HEK293T (cell line): ENCODE results near the gene PQBP1.

Experiments
- CTCF ChIA-PET: fragments of 350-600 bp; formaldehyde crosslinking; extraction: SDS; loops from one replicate; lab custom pipeline; 2021; ENCODE audit warnings: antibody characterized with exemption, inconsistent platforms; lab: Yijun Ruan, JAX
- POLR2A ChIA-PET: fragments of 350-600 bp; formaldehyde crosslinking; extraction: SDS; loops from one replicate; lab custom pipeline; 2020; ENCODE audit warnings: antibody characterized with exemption, inconsistent platforms; lab: Yijun Ruan, JAX
- DNase-seq: peaks from one replicate; pipeline ENCODE4 v3.0.0; 2012; ENCODE audit warnings: mixed read lengths; ENCODE audit errors: extremely low spot score
- ARNT ChIP-seq: fragments of 450-650 bp; IDR thresholded peaks from 2 replicates; pipeline ENCODE4 v1.6.1; 2017; ENCODE audit warnings: mild to moderate bottlenecking
- BHLHE40 ChIP-seq: fragments of 450-650 bp; IDR thresholded peaks from 2 replicates; pipeline ENCODE4 v1.6.1; 2016; ENCODE audit warnings: mild to moderate bottlenecking, moderate library complexity, borderline replicate concordance
- CTBP1 ChIP-seq: fragments of 450-650 bp; IDR thresholded peaks from 2 replicates; pipeline ENCODE4 v1.6.1; 2016; ENCODE audit warnings: borderline replicate concordance
- ELF4 ChIP-seq: fragments of 450-650 bp; IDR thresholded peaks from 2 replicates; pipeline ENCODE4 v1.6.1; 2017; ENCODE audit warnings: antibody characterized with exemption
- FOXA1 ChIP-seq: fragments of 450-650 bp; IDR thresholded peaks from 2 replicates; pipeline ENCODE4 v1.6.1; 2016; ENCODE audit warnings: mild to moderate bottlenecking
- FOXK2 ChIP-seq: fragments of 450-650 bp; IDR thresholded peaks from 2 replicates; pipeline ENCODE4 v1.6.1; 2016; ENCODE audit warnings: mild to moderate bottlenecking
- FOXM1 ChIP-seq: fragments of 450-650 bp; IDR thresholded peaks from 2 replicates; pipeline ENCODE4 v1.6.1; 2017; ENCODE audit warnings: mild to moderate bottlenecking, borderline replicate concordance
- HDGF ChIP-seq: fragments of 450-650 bp; IDR thresholded peaks from 2 replicates; pipeline ENCODE4 v1.6.1; 2017; ENCODE audit warnings: antibody characterized with exemption, borderline replicate concordance
- L3MBTL2 ChIP-seq: fragments of 450-650 bp; conservative IDR thresholded peaks from 2 replicates; pipeline ENCODE4 v1.6.1; 2016; ENCODE audit warnings: mild to moderate bottlenecking
- LEF1 ChIP-seq: fragments of 450-650 bp; IDR thresholded peaks from 2 replicates; pipeline ENCODE4 v1.6.1; 2017; ENCODE audit warnings: mild to moderate bottlenecking, borderline replicate concordance
- NFRKB ChIP-seq: fragments of 450-650 bp; IDR thresholded peaks from 2 replicates; pipeline ENCODE4 v1.6.1; 2016; ENCODE audit warnings: mild to moderate bottlenecking, moderate library complexity
- PKNOX1 ChIP-seq: fragments of 450-650 bp; IDR thresholded peaks from 2 replicates; pipeline ENCODE4 v1.6.1; 2016
- SP1 ChIP-seq: fragments of 450-650 bp; IDR thresholded peaks from 2 replicates; pipeline ENCODE4 v1.6.1; 2017
- SUZ12 ChIP-seq: fragments of 450-650 bp; IDR thresholded peaks from 2 replicates; pipeline ENCODE4 v1.6.1; 2016; ENCODE audit warnings: mild to moderate bottlenecking
- TARDBP ChIP-seq: fragments of 450-650 bp; IDR thresholded peaks from 2 replicates; pipeline ENCODE4 v1.6.1; 2016
- ZNF384 ChIP-seq: fragments of 450-650 bp; IDR thresholded peaks from 2 replicates; pipeline ENCODE4 v1.6.1; 2016

The PQBP1 gene

DNA sequence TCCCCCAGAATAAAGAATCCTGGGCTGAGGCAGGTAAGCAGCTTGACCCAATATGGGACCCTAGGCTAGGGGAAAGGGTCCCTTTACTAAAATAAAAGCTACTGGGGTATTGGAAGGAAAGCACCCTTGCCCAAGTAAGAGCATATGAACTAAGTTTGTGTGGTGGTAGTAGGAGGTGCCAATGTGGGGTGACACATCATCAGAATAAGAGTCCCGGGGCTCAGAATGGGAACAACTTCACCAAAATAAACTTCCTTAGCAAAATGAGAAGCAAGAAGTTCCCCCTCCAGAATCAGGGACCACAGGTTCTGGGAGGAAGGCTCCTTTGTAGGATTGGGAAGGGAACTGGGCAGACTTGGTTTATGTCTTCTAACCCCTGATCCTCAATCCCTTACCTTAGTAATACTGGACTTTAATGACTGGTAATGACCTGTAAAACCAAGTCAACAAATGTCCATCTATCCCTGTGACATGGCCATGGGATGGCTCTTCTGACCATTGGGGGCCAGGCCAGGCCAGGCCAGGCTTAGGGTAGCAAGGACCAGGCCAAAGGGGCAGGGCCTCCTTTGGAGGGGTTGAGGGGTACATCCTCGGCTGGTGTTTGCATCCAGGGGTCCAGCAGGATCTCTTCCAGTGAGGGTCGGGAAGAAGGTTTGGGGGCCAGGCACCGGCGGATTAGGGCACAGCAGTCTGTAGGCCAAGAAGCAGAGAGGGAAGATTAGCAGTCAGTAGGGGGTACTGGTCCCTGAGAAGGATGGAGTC, 16.1 kb downstream of the PQBP1 start:
- no peak for DNase-seq
- CTCF ChIA-PET, result no interaction called here

GRCh38 chrX:48914593-48915493, 17.1 kb downstream of the PQBP1 start:
- CTCF ChIA-PET, result no interaction called here
- DNase-seq, result no peak
- POLR2A ChIA-PET, result interaction anchor here (0.8 kb wide), 1 partner anchor 43 kb away, joined by 3 read pairs; no protein-coding TSS in a partner anchor
- no peak for TF ChIP-seq PKNOX1
- TF ChIP-seq SP1, result no peak
- no peak for TF ChIP-seq CTBP1
- TF ChIP-seq ELF4, result no peak
- TF ChIP-seq TARDBP, result no peak
- TF ChIP-seq BHLHE40, result no peak

More for the DNA sequence above, 16.1 kb downstream of the PQBP1 start:
- POLR2A ChIA-PET, result no interaction called here
- no peak for TF ChIP-seq BHLHE40
- TF ChIP-seq NFRKB, result no peak
- no peak for TF ChIP-seq ARNT
- TF ChIP-seq HDGF, result no peak
- no peak for TF ChIP-seq TARDBP
- TF ChIP-seq PKNOX1, result no peak
- no peak for TF ChIP-seq SUZ12
- TF ChIP-seq ZNF384, result no peak
- TF ChIP-seq ELF4, result no peak
- no peak for TF ChIP-seq FOXK2
- no peak for TF ChIP-seq FOXA1
- no peak for TF ChIP-seq SP1
- TF ChIP-seq L3MBTL2, result no peak
- no peak for TF ChIP-seq LEF1
- TF ChIP-seq FOXM1, result no peak
- no peak for TF ChIP-seq CTBP1

- TF ChIP-seq SP1 (no peak), BHLHE40 (no peak), NFRKB (no peak), ZNF384 (no peak), FOXK2 (no peak), FOXM1 (no peak), PKNOX1 (no peak), SUZ12 (no peak), ARNT (no peak), FOXA1 (no peak), HDGF (no peak), L3MBTL2 (no peak), ELF4 (no peak), TARDBP (no peak), CTBP1 (no peak), LEF1 (no peak)
- ChIA-PET CTCF (interaction anchor here (0.7 kb wide), 1 partner anchor 285 kb away, joined by 3 read pairs; no protein-coding TSS in a partner anchor), POLR2A (no interaction called here)
- peak; percentile 90 for DNase-seq
Measured at GRCh38 chrX:48917139-48918001, 19.6 kb downstream of the PQBP1 start.

- DNase-seq, result no peak
- ChIA-PET CTCF (no interaction called here), POLR2A (no interaction called here)
- TF ChIP-seq L3MBTL2 (0 out of 2 replicates have a peak, but pooled peaks have one; percentile 66), SUZ12 (no peak)
Measured at GRCh38 chrX:48918301-48918642, 20.5 kb downstream of the PQBP1 start.

DNA sequence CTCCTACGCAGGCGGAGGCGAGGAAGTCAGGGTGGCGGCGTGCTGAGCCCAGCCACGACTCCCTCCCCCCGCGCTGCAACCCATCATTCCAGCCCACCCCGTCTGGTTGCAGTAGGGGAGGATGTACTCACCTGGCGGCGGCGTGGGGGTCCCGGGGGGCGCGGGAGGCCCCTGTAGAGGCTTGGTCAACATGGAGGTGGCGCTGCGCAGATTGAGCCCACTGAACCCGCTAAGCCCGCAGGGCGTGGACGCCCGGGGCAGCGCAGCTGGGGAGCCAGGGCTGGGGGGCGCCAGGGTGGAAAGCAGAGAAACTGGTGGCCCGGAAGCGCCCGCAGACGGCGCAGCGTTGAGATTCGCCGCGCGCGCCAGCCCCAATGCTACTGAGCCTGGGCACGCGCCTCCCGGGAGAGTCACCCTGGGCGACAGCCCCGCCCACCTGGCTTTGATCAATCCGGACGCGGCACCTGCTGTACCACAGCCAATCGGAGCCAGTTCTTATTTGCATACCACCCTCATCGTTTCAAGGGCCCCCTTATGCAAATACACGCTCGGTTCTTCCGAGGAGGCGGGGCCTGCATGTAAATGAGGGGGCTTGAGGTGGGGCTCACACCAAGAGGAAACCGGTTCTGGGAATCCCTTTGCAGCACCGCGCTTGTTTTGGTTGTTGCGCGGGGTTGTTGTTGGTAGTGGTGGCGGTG, 21.1 kb downstream of the PQBP1 start, which contains the start of gene PIM2:
Gene PIM2 (minus strand): TSS at position 382 of the 698 bp plus-strand sequence. CDS start 190 bp downstream, at position 192.
- ChIA-PET CTCF (no interaction called here), POLR2A (interaction anchor here (0.6 kb wide), 1 partner anchor 117 kb away, joined by 4 read pairs; the partner anchor contains the start of gene HDAC6)

More for the DNA sequence above, 21.1 kb downstream of the PQBP1 start, which contains the start of gene PIM2:
- TF ChIP-seq ZNF384, result no peak
- 0 out of 2 replicates have a peak, but pooled peaks have one; percentile 46 for TF ChIP-seq ELF4
- DNase-seq, result peak; percentile 91
